Activated CD8-positive, alpha-beta T cell treated with anti-CD3 and anti-CD28 coated beads for 36 hours (primary cell): ENCODE results near the gene C2orf92. TPM values are rescaled to one million over a fixed set of nuclear protein-coding genes. Genes with fewer than 3 reads are reported as not detected.

Source experiments
- ATAC-seq: fragments of 200-7000 bp; cut with Tn5 transposase; one replicate; pipeline ENCODE4 v1.10.0; 2021; ENCODE audit warnings: mild to moderate bottlenecking, moderate library complexity
- CTCF ChIA-PET: fragments of 350-600 bp; sonication (Branson Sonifier 250); formaldehyde crosslinking; loops from one replicate; lab custom pipeline; 2021; ENCODE audit warnings: antibody characterized with exemption; lab: Charles Lee
- POLR2A ChIA-PET: fragments of 350-600 bp; sonication (Branson Sonifier 250); formaldehyde crosslinking; loops from one replicate; lab custom pipeline; 2021; ENCODE audit warnings: antibody characterized with exemption; lab: Charles Lee
- DNase-seq: peaks from one replicate; pipeline ENCODE4 v3.0.0-alpha.2; 2020
- H3K27ac Mint-ChIP-seq: one replicate; pipeline ENCODE4 v1.8.0; 2021; ENCODE audit warnings: mild to moderate bottlenecking, mixed read lengths
- H3K27me3 Mint-ChIP-seq: one replicate; pipeline ENCODE4 v1.8.0; 2021; ENCODE audit warnings: mixed read lengths
- H3K36me3 Mint-ChIP-seq: one replicate; pipeline ENCODE4 v1.8.0; 2021; ENCODE audit warnings: low read depth, mixed read lengths
- H3K4me1 Mint-ChIP-seq: one replicate; pipeline ENCODE4 v1.8.0; 2021; ENCODE audit warnings: low read depth, mixed read lengths
- H3K4me3 Mint-ChIP-seq: one replicate; pipeline ENCODE4 v1.8.0; 2021; ENCODE audit warnings: mild to moderate bottlenecking, moderate library complexity, mixed read lengths
- H3K9me3 Mint-ChIP-seq: one replicate; pipeline ENCODE4 v1.8.0; 2021; ENCODE audit warnings: mixed read lengths
- intact Hi-C: fragments of 100-400 bp; cut with micrococcal nuclease; formaldehyde crosslinking; loops from one replicate; pipeline ENCODE4 v1.10.0; 2022
- total RNA-seq, 2 experiments: library from RNA; stranded (reverse); gene quantifications; one replicate each; pipeline ENCODE4 v1.2.3, GENCODE V29; 2021
- TF ChIP-seq, protein P1 (sequence below): fragments of 200-600 bp; IDR thresholded peaks from one replicate; pipeline ENCODE4 v1.8.0; 2022; ENCODE audit warnings: antibody characterized with exemption, mild to moderate bottlenecking

Gene C2orf92
- total RNA-seq, 2 experiments from 2014 or later, result 6.8 to 11.7 TPM

DNA sequence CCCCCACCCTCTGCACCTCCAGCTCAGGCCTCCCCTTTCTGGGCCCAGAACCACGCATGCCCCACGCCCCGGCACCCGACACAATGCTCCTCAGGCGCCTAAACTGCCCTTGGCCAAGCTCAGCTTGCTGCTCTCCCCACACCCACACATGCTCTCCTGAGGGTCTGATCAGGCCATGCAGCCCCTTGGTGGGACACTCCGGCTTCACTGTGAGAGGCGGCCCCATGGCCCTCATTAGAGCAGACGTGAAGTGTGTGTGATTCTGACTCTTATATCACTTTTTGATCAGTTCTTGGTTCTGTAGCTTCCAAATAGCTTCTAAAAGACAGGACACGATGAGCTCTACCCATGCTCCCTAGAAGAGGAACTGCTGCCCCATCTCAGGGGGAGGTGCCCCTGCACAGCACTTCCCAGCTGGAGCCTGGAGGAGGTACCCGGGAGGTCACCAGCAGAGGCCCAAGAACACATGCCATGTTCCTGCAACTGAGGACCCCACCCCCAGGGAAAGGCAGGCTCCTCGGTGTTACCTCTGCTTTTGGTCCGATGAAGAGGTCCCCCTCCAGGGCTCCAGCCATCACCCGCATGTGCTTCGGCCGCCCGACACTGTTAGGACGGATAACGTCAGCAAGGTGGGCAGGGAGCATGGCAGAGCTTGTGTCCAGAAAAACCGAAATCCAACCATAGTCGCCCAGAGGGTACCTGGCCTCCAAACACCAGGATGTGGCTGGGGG is 9.3 kb upstream of the C2orf92 start:
- intact Hi-C loops, result no loop called here
- Mint-ChIP-seq H3K4me1 (peaks cover 30% of the 10 kb centered on the region), H3K9me3 (no peaks in the 10 kb centered on the region), H3K36me3 (peaks cover 51% of the 10 kb centered on the region), H3K27me3 (no peaks in the 10 kb centered on the region), H3K4me3 (no peak overlapping the region), H3K27ac (peak overlapping the region; percentile 99)
- DNase-seq (no peak), ATAC-seq (no peak)
- POLR2A ChIA-PET, result interaction anchor here (0.7 to 8.6 kb wide), 6 partner anchors 10 to 69 kb away, joined by 3 to 210 read pairs (median 4); partner anchors contain the start of genes C2orf92, COX5B and ZAP70
- TF ChIP-seq, protein P1, sequence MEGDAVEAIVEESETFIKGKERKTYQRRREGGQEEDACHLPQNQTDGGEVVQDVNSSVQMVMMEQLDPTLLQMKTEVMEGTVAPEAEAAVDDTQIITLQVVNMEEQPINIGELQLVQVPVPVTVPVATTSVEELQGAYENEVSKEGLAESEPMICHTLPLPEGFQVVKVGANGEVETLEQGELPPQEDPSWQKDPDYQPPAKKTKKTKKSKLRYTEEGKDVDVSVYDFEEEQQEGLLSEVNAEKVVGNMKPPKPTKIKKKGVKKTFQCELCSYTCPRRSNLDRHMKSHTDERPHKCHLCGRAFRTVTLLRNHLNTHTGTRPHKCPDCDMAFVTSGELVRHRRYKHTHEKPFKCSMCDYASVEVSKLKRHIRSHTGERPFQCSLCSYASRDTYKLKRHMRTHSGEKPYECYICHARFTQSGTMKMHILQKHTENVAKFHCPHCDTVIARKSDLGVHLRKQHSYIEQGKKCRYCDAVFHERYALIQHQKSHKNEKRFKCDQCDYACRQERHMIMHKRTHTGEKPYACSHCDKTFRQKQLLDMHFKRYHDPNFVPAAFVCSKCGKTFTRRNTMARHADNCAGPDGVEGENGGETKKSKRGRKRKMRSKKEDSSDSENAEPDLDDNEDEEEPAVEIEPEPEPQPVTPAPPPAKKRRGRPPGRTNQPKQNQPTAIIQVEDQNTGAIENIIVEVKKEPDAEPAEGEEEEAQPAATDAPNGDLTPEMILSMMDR, result no peak
- CTCF ChIA-PET, result interaction anchor here (0.6 to 6.7 kb wide), 5 partner anchors 10 to 70 kb away, joined by 3 to 137 read pairs (median 4); partner anchors contain the start of gene COX5B

DNA sequence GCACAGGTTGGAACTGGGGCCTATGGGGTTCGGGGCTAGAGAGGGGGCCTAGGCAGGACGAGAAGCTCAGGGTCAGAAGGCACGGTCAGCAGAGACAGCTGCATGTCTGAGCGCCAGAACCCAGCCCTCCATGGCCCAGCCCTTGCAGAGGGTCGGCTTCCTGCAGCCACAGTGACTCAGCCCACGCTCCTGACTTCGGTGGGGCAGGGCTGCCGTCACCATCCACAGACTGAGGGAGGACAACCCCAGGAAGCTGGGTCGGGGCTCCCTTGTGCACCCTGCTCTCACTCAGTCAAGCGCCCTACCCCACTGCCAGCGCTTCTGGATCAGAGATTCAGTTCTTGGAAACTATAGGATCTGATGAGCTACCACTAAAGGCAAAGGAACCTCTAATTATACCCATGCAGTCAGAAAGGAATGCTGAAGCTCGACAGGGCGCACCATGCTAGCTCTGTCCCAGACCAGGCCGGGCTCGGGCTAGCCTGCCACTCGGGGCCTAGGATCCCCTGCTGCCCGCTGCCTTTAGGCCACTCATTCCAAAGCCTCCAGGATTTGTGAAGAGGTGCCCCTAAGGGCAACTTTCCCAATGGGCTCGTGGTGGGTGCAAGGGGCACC is 8.6 kb upstream of the C2orf92 start:
- ChIA-PET POLR2A (interaction anchor here (0.7 to 8.6 kb wide), 4 partner anchors 9 to 54 kb away, joined by 3 to 210 read pairs (median 4); partner anchors contain the start of genes C2orf92, COX5B and ZAP70), CTCF (interaction anchor here (6.2 to 6.7 kb wide), 3 partner anchors 15 to 70 kb away, joined by 46 to 137 read pairs (median 68); partner anchors contain the start of gene COX5B)
- no peaks in the 10 kb centered on the region for H3K27me3 Mint-ChIP-seq
- intact Hi-C loops, result no loop called here
- DNase-seq, result no peak
- peak overlapping the region; percentile 99 for H3K27ac Mint-ChIP-seq
- peak overlapping the region; percentile 91 for H3K4me3 Mint-ChIP-seq
- peaks cover 27% of the 10 kb centered on the region for H3K4me1 Mint-ChIP-seq
- TF ChIP-seq, protein P1, result no peak
- H3K9me3 Mint-ChIP-seq, result no peaks in the 10 kb centered on the region
- H3K36me3 Mint-ChIP-seq, result peaks cover 48% of the 10 kb centered on the region
- no peak for ATAC-seq

DNA sequence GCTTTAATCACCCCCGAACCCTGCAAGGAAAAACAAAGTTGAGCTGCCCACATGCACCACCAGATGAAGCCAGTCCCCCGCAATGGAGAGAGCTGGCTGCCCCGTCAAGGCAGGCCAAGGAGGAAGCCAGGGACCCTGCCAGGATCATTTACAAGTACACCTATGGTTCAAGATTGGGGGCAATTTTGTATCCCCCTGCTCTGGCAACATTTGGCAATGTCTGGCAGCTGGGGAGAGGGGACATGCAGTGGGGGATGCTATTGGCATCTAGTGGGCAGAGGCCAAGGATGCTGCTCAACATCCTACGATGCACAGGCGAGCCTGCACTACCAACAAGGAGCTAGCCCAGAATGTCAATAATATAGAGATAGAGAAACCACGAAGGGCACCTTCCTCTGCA is 7.6 kb upstream of the C2orf92 start:
- POLR2A ChIA-PET, result interaction anchor here (0.8 to 8.6 kb wide), 12 partner anchors 12 to 71 kb away, joined by 3 to 210 read pairs (median 7); partner anchors contain the start of genes ANKRD36B, COX5B and ZAP70

DNA sequence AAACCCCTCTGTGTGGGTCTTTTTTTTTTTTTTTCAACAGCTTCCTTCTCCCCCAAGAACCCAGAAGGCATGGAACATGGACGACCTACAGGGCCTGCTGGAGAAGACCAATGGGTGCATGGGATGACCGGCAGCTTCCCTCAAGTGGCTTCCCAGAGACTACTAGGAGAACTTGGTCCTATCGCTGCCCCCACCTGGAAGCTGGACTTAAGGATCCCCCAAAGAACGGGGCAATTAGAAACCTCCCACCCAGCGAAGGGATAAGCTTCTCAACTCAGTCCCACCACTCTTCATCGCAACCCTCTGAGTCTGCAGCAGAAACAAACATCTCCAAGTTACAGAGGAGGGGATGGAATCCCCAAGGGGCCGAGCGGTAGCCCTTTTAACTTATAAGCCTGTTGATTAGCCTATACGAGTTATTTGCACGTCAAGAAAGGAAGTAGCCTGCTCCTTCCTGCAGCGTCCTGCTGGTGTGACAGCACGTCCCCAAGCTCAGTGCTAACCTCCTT is 7.1 kb upstream of the C2orf92 start:
- H3K4me3 Mint-ChIP-seq, result peak overlapping the region; percentile 91
- peaks cover 46% of the 10 kb centered on the region for H3K36me3 Mint-ChIP-seq
- intact Hi-C loops, result no loop called here
- CTCF ChIA-PET, result interaction anchor here (1.0 to 6.7 kb wide), 9 partner anchors 8 to 72 kb away, joined by 3 to 137 read pairs (median 24); partner anchors contain the start of genes COX5B and ZAP70
- peak overlapping the region; percentile 99 for H3K27ac Mint-ChIP-seq
- peaks cover 27% of the 10 kb centered on the region for H3K4me1 Mint-ChIP-seq
- DNase-seq (no peak), ATAC-seq (no peak)
- POLR2A ChIA-PET, result interaction anchor here (0.8 to 8.6 kb wide), 14 partner anchors 11 to 84 kb away, joined by 3 to 210 read pairs (median 6); partner anchors contain the start of genes ANKRD36B, COX5B and ZAP70
- H3K27me3 Mint-ChIP-seq, result no peaks in the 10 kb centered on the region
- H3K9me3 Mint-ChIP-seq, result no peaks in the 10 kb centered on the region
- TF ChIP-seq, protein P1, result no peak

More for the DNA sequence above, 7.6 kb upstream of the C2orf92 start:
- TF ChIP-seq, protein P1, result no peak
- Mint-ChIP-seq H3K27me3 (no peaks in the 10 kb centered on the region), H3K36me3 (peaks cover 48% of the 10 kb centered on the region), H3K4me3 (peak overlapping the region; percentile 91), H3K27ac (peak overlapping the region; percentile 99), H3K9me3 (no peaks in the 10 kb centered on the region), H3K4me1 (peaks cover 27% of the 10 kb centered on the region)
- CTCF ChIA-PET, result interaction anchor here (1.2 to 6.7 kb wide), 8 partner anchors 7 to 71 kb away, joined by 3 to 137 read pairs (median 26); partner anchors contain the start of genes COX5B and ZAP70
- ATAC-seq, result no peak
- DNase-seq, result no peak
- intact Hi-C loops, result no loop called here
